Loucy (cell line): ENCODE measurements around the gene CD79A.

Source experiments
- H2AFZ ChIP-seq: fragments of 200-600 bp; sonication (generic); 2 replicates; pipeline ENCODE4 v1.6.0; 2016; ENCODE audit warnings: antibody characterized with exemption, mild to moderate bottlenecking, low read length, moderate library complexity
- H3F3A ChIP-seq: fragments of 200-600 bp; 2 replicates; pipeline ENCODE4 v1.6.0; 2016; ENCODE audit warnings: antibody characterized with exemption, low read depth, mild to moderate bottlenecking
- H3K27me3 ChIP-seq: fragments of 200-600 bp; sonication (generic); 2 replicates; pipeline ENCODE4 v1.6.1; 2014; ENCODE audit warnings: low read length, mild to moderate bottlenecking; ENCODE audit not compliant: insufficient read depth, poor library complexity, severe bottlenecking
- H3K36me3 ChIP-seq: fragments of 200-600 bp; sonication (generic); 2 replicates; pipeline ENCODE4 v1.6.1; 2016; ENCODE audit warnings: low read length; ENCODE audit not compliant: insufficient read depth
- H3K4me1 ChIP-seq: fragments of 200-600 bp; sonication (generic); 2 replicates; pipeline ENCODE4 v1.5.1; 2014; ENCODE audit warnings: low read length, mild to moderate bottlenecking; ENCODE audit not compliant: insufficient read depth, poor library complexity, severe bottlenecking
- H3K4me2 ChIP-seq: fragments of 200-600 bp; sonication (generic); 2 replicates; pipeline ENCODE4 v1.6.0; 2014; ENCODE audit warnings: antibody characterized with exemption, low read length, low read depth, mild to moderate bottlenecking; ENCODE audit not compliant: poor library complexity, severe bottlenecking
- H3K4me3 ChIP-seq: fragments of 200-600 bp; sonication (generic); 2 replicates; pipeline ENCODE4 v1.5.1; 2014; ENCODE audit warnings: low read length, mild to moderate bottlenecking, mixed read lengths; ENCODE audit not compliant: poor library complexity, severe bottlenecking
- H3K79me2 ChIP-seq: fragments of 200-600 bp; sonication (generic); 2 replicates; pipeline ENCODE4 v1.6.1; 2014; ENCODE audit warnings: low read length; ENCODE audit not compliant: insufficient read depth
- H3K9ac ChIP-seq: fragments of 200-600 bp; sonication (generic); 2 replicates; pipeline ENCODE4 v1.6.0; 2014; ENCODE audit warnings: mild to moderate bottlenecking, low read depth, low read length, moderate library complexity; ENCODE audit not compliant: poor library complexity, severe bottlenecking
- H3K9me2 ChIP-seq: fragments of 200-600 bp; sonication (generic); replicated peaks from 2 replicates; pipeline ENCODE4 v1.6.1; 2016; ENCODE audit warnings: low read depth, low read length, mixed read lengths
- H3K9me3 ChIP-seq: fragments of 200-600 bp; sonication (generic); 2 replicates; pipeline ENCODE4 v1.6.1; 2014; ENCODE audit warnings: mild to moderate bottlenecking, antibody characterized with exemption, low read length, low read depth; ENCODE audit not compliant: insufficient read depth
- H4K20me1 ChIP-seq: fragments of 200-600 bp; sonication (generic); 2 replicates; pipeline ENCODE4 v1.6.0; 2014; ENCODE audit warnings: antibody characterized with exemption, low read length, mild to moderate bottlenecking; ENCODE audit not compliant: insufficient read depth, poor library complexity, severe bottlenecking
- EZH2phosphoT487 ChIP-seq: fragments of 200-600 bp; IDR thresholded peaks from 2 replicates; pipeline ENCODE4 v1.6.1; 2018; ENCODE audit warnings: antibody characterized with exemption, mild to moderate bottlenecking, moderate library complexity, borderline replicate concordance
- TF ChIP-seq, protein P1 (sequence below): fragments of 200-600 bp; sonication (generic); conservative IDR thresholded peaks from 2 replicates; pipeline ENCODE4 v1.5.1; 2014; ENCODE audit warnings: mild to moderate bottlenecking, antibody characterized with exemption, low read length

The CD79A gene

GRCh38 chr19:41903193-41903953 is 26.3 kb downstream of the CD79A start:
- TF ChIP-seq EZH2phosphoT487: no peak
- TF ChIP-seq, protein P1, sequence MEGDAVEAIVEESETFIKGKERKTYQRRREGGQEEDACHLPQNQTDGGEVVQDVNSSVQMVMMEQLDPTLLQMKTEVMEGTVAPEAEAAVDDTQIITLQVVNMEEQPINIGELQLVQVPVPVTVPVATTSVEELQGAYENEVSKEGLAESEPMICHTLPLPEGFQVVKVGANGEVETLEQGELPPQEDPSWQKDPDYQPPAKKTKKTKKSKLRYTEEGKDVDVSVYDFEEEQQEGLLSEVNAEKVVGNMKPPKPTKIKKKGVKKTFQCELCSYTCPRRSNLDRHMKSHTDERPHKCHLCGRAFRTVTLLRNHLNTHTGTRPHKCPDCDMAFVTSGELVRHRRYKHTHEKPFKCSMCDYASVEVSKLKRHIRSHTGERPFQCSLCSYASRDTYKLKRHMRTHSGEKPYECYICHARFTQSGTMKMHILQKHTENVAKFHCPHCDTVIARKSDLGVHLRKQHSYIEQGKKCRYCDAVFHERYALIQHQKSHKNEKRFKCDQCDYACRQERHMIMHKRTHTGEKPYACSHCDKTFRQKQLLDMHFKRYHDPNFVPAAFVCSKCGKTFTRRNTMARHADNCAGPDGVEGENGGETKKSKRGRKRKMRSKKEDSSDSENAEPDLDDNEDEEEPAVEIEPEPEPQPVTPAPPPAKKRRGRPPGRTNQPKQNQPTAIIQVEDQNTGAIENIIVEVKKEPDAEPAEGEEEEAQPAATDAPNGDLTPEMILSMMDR: no peak
- Histone ChIP-seq H3K9ac (no peak overlapping the region), H3K9me3 (no peaks in the 10 kb centered on the region), H3K9me2 (no peaks in the 10 kb centered on the region), H3K79me2 (no peaks in the 10 kb centered on the region), H3K36me3 (peaks cover 72% of the 10 kb centered on the region; the same call in 1 of the 2 replicates), H2AFZ (no peak overlapping the region), H3K4me1 (no peaks in the 10 kb centered on the region), H3K4me3 (no peak overlapping the region), H4K20me1 (no peaks in the 10 kb centered on the region), H3K27me3 (no peaks in the 10 kb centered on the region), H3K4me2 (no peak overlapping the region), H3F3A (no peaks in the 10 kb centered on the region)

DNA sequence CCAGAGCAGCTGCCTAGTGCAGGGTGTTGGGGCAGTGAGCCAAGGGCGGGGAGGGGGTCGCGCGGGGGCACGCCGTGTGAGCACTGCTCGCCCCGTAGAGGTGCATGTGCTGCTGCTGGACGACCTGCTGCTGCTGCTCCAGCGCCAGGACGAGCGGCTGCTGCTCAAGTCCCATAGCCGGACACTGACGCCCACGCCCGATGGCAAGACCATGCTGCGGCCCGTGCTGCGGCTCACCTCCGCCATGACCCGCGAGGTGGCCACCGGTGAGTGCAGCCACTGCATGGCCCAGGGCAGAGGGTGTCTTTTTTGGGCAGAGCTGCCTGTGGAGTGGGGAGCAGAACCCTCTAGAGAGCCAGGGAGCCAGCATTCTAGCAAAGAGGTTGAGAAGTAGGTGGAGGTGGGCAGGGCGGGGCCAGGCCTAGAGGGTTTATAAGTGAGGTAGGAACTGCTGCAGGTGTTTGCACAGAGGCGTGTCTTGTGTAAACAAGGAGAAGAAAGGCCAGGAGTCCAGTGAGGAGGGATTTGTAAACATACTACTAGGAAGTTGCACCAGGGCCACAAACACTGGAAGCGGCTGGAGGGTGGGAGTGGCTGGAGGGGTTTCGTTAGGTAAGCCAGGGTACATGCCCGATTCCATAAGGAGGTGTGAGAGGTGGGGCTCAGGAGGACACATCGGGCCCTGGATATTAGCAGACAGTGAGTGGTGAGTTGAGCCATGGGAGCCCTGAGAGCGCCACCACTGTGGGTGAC is 27.2 kb downstream of the CD79A start:
- Histone ChIP-seq H3K4me3 (no peak overlapping the region), H3K4me2 (no peak overlapping the region), H3K4me1 (no peaks in the 10 kb centered on the region), H4K20me1 (no peaks in the 10 kb centered on the region), H3K79me2 (no peaks in the 10 kb centered on the region), H3K9ac (no peak overlapping the region), H3K36me3 (peaks cover 65% of the 10 kb centered on the region; the same call in 1 of the 2 replicates), H2AFZ (no peak overlapping the region), H3F3A (no peaks in the 10 kb centered on the region), H3K9me2 (no peaks in the 10 kb centered on the region), H3K9me3 (no peaks in the 10 kb centered on the region), H3K27me3 (no peaks in the 10 kb centered on the region)
- TF ChIP-seq, protein P1: no peak
- TF ChIP-seq EZH2phosphoT487: no peak

- TF ChIP-seq, protein P1: no peak
- TF ChIP-seq EZH2phosphoT487: no peak
- no peaks in the 10 kb centered on the region for H3F3A ChIP-seq
- H2AFZ ChIP-seq: no peak overlapping the region
- no peaks in the 10 kb centered on the region for H3K27me3 ChIP-seq
- no peak overlapping the region for H3K9ac ChIP-seq
- peaks cover 58% of the 10 kb centered on the region; the same call in 1 of the 2 replicates for H3K36me3 ChIP-seq
- no peak overlapping the region for H3K4me2 ChIP-seq
- H3K9me3 ChIP-seq: no peaks in the 10 kb centered on the region
- no peak overlapping the region for H3K4me3 ChIP-seq
- no peaks in the 10 kb centered on the region for H4K20me1 ChIP-seq
- no peaks in the 10 kb centered on the region for H3K9me2 ChIP-seq
- no peaks in the 10 kb centered on the region for H3K4me1 ChIP-seq
- H3K79me2 ChIP-seq: no peaks in the 10 kb centered on the region
These were observed 28.4 kb downstream of the CD79A start for GRCh38 chr19:41905273-41906002.
